NOMO-1 (cell line): ENCODE results near the gene MCTP1.

Source experiments
- DNase-seq, 2 experiments: peaks; one replicate each; lab custom pipeline; 2025; ENCODE audit not compliant: unreplicated experiment in 2 of 2; lab: John Stamatoyannopoulos, UW

MCTP1 gene

GRCh38 chr5:94690778-94691177 lies 594.1 kb downstream of the MCTP1 start:
- no peak for DNase-seq

GRCh38 chr5:94689908-94690307 lies 595.0 kb downstream of the MCTP1 start:
- DNase-seq, result no peak

- no peak for DNase-seq
These were observed 601.9 kb downstream of the MCTP1 start for GRCh38 chr5:94682814-94683520.

DNA sequence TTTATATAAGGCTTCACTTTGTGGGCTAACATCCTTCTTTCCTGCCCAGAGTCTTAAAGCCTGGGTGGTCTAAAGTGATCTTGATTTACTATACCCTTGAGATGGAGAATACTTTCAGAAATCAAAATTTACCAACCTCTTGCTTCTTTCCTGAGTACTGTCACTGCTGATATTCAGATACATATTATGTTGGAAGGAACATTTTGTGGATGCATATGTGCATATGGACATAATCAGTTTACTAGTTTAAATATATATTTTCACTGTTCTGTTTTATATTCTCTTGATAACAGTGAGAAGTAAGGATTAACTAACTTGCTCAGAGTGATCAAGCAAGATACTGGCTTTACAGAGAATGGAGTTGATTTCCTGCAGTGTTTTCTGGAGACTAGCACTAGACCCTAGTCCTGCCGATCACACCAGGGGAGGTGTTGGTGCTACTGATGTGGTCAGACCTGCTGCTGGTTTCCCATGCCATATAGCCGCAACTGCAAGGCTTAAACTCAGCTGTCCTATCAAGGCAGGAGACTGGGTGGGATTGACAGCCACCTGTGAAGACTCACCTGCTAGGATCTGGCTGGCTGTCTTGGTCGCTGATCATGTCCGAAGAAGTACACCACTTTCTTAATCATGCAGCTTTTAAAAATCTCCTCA lies 608.8 kb downstream of the MCTP1 start:
- DNase-seq, result no peak

DNA sequence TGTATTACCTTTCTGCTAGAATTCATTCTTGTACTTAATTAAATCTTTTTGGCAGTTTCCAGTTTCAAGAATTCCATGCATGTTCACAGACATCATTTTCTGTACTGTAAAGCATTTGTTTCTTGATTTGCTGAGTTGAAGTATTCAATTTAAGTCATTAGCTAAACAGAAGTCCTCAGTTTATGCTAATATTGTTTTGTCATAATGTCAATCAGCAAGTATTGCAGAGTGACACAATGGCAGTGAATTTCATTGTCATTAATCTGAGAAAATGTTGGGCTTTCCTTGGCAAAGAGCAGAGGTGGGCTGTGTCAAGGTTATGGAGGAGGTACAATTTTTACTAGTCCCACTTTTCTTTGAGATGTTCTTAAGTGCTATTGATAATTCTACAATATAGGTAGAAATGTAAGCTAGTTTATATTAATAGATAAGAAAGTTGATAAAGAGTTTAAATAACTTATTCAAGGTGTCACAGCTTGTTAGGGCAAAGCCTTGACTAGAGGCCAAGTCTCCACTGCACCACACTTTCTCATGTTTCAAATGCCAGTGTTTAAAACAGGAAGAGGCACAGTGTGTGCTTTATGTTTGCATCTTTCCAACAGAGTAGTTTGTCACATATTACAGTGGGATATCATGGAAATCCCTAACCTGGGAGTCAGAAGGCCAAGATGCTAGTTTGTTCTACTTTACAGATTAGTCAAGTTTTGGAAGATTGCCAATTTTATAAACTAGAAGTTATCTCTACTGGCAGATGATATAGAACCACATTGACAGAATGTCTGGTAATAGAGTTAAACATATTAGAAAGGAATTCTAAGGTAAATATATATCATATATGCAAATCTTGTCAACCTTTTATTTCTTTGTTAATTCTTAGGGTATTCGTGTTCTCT lies 610.2 kb downstream of the MCTP1 start:
- DNase-seq, result no peak

DNA sequence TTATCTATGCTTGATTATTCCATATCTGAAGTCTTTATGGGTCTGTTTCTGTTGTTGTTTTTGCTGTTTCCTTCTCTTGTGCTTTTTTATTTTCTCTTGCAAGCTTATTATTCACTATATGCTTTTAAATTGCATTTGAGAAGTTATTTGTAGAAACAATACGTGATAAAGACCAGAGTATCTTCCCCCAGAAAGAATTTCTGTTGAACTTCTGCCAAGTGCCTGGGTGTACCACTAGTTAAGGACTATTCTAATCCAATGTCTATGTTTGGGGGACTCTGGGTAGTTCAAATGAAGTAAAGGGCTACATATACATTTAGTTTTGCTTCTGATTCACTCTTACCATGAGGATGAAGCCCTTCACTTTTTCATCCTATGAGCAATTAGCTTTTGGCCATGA lies 612.1 kb downstream of the MCTP1 start:
- DNase-seq, result no peak

DNA sequence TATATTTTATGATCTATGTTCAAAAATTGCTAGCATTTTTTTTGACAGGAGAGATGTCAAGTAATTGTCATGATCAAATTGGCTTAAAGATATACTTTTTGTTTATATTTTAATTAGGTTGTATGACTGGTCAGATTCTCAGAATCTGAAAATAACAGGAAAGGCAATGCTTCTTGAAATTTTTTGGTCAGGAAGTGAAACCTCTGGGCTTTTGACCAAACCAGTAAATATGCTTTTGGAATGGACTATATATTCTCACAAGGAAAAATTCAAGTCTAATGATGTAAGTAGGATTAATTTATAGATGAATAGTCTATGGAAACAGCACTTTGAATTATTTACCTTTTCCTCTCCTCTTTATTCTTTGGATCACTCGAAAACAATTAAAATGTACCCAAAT lies 614.2 kb downstream of the MCTP1 start:
- DNase-seq, result no peak

- DNase-seq, result no peak
These were observed 617.0 kb downstream of the MCTP1 start for GRCh38 chr5:94667937-94668336.

GRCh38 chr5:94661086-94661485 lies 623.8 kb downstream of the MCTP1 start:
- no peak for DNase-seq

DNA sequence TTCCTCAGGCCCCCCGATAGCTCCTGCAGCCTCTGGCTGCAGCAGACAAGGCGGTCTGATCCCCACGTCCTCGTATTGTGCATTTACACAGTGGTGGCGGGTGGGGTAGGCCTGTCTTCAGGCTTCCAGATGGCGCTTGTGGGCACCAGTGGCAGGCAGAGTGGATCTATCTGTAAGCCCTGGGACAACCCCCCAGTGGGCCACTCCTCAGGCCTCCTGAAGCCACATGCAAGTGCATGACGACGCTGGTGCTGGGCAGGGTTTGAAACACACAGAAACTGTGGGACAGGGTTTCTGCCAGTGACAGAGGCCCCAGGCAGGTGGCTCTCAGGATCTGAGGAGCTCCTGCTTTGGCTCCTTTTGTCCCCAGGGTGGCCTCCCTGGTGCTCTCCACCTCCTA lies 624.4 kb downstream of the MCTP1 start:
- DNase-seq, result no peak

- no peak for DNase-seq
These were observed 626.6 kb downstream of the MCTP1 start for GRCh38 chr5:94658272-94658671.
